Measurements from ENCODE around the gene NTRK3. TPM values are rescaled to one million over a fixed set of nuclear protein-coding genes. Genes with fewer than 3 reads are reported as not detected.

The NTRK3 gene
- total and polyA plus RNA-seq, 2 of the 13 experiments (the other 11 are each of a cell fraction or from before 2014, with no cell fraction given) = not detected

DNA sequence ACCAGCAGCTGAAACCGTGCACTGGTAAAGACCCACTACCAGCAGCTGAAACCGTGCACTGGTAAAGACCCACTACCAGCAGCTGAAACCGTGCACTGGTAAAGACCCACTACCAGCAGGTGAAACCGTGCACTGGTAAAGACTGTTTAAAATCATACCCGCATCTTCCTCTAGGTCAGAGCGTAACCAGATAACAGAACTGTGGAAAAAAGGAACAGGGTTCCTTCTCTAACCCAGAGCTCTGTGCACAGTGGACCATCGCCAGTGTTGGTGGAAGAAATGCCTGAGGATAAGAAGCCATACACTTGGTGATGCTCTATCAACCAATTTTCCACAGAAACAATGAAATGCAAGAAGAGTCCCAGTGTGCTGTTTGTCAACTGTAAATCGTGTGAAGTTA, 243.4 kb downstream of the NTRK3 start (continued):
- TF ChIP-seq ZNF841 (CRISPR knock-in tag; IDR thresholded peaks at IDR 0.05; ENCODE audit: borderline replicate concordance) (no peak), ZFP37 (CRISPR knock-in tag; IDR thresholded peaks at IDR 0.05; ENCODE audit: borderline replicate concordance) (no peak)

- CTCF ChIA-PET (ENCODE audit: low intra/inter-chr PET ratio, low total read pairs) = no interaction called here
- WGBS (ENCODE audit: low lambda C conversion rate) = 4% methylated on average over 7 of the region's 7 CpGs
- no TSS peak for BruUV-seq (replicated peaks)
These were observed 243.9 kb downstream of the NTRK3 start for GRCh38 chr15:88012688-88013087.

More at GRCh38 chr15:88012688-88013087, 243.9 kb downstream of the NTRK3 start:
- POLR2A ChIA-PET = no interaction called here
- intact Hi-C loops (cut with micrococcal nuclease; ENCODE audit: unreplicated experiment) = no loop called here
- Histone ChIP-seq H3K4me1 (ENCODE audit: insufficient read depth, low read length) (no peaks in the 10 kb centered on the region), H3K4me2 (ENCODE audit: low read depth, low read length) (no peak overlapping the region), H3K36me3 (replicated peaks in 1 of 2; ENCODE audit: control insufficient read depth in 1 of 2, insufficient read depth in 2 of 2, low read length in 2 of 2) (no peaks in the 10 kb centered on the region), H3K9ac (ENCODE audit: insufficient read depth, low read depth, low read length) (no peak overlapping the region), H3K4me3 (replicated peaks in 1 of 3; ENCODE audit: insufficient read depth in 1 of 3, low read depth in 2 of 3, low read length in 3 of 3) (no peak overlapping the region), H2AFZ (ENCODE audit: low read length) (no peak overlapping the region), H3K9me3 (ENCODE audit: low read length) (no peaks in the 10 kb centered on the region), H3K27ac (ENCODE audit: extremely low read length, insufficient read depth, low read length) (no peak overlapping the region), H3K79me2 (ENCODE audit: insufficient read depth, low read length) (no peaks in the 10 kb centered on the region), H4K20me1 (ENCODE audit: insufficient read depth, low read length) (no peaks in the 10 kb centered on the region), H3K27me3 (ENCODE audit: control insufficient read depth in 1 of 2, insufficient read depth in 2 of 2, low read length in 2 of 2) (no peaks in the 10 kb centered on the region)
- DNase-seq (ENCODE audit: low spot score) (no peak), ATAC-seq (no peak), FAIRE-seq (no peak)
- in situ Hi-C loops (cut with HindIII; ENCODE audit: extremely low pct_ligation_motif_present, low pct_unique_long_range_greater_than_20kb) = no loop called here
- no peak for TF ChIP-seq KDM2A (CRISPR knock-in tag; IDR thresholded peaks at IDR 0.05; ENCODE audit: borderline replicate concordance, low read depth)
- no peak for TF ChIP-seq PATZ1 (CRISPR knock-in tag; IDR thresholded peaks at IDR 0.05)
- TF ChIP-seq KLF6 (CRISPR knock-in tag; IDR thresholded peaks at IDR 0.05) = no peak
- no peak for TF ChIP-seq ZNF260 (CRISPR knock-in tag; IDR thresholded peaks at IDR 0.05; ENCODE audit: borderline replicate concordance, low read depth)
- TF ChIP-seq ZNF724P (CRISPR knock-in tag; IDR thresholded peaks at IDR 0.05; ENCODE audit: borderline replicate concordance) = no peak
